Natural killer cell (primary cell): Measurements from ENCODE around the gene CNTNAP4. TPM values are rescaled to one million over a fixed set of nuclear protein-coding genes. Genes with fewer than 3 reads are reported as not detected.

ENCODE experiments used
- ATAC-seq, 3 donors: fragments of 150-1000 bp in 2 of 3; fragments of 200-7000 bp in 1 of 3; cut with Tn5 transposase; 1 replicate in 1 of 3; 2 replicates in 2 of 3; pipeline ENCODE4 v1.10.0; 2021; ENCODE audit warnings: mild to moderate bottlenecking in 2 of 3, moderate library complexity in 2 of 3
- DNase-seq, 2 donors: peaks; one replicate each; pipeline versions ENCODE4 v3.0.0 to v3.0.0-alpha.2; 2013 to 2021; ENCODE audit warnings: mixed read lengths in 1 of 2
- H3K27ac ChIP-seq: one replicate; pipeline ENCODE4 v1.5.1; 2013; ENCODE audit warnings: mild to moderate bottlenecking, low read length
- H3K27me3 ChIP-seq: one replicate; pipeline ENCODE4 v1.6.1; 2013; ENCODE audit warnings: low read length; ENCODE audit not compliant: control insufficient read depth, insufficient read depth
- H3K36me3 ChIP-seq: one replicate; pipeline ENCODE4 v1.6.1; 2013; ENCODE audit warnings: low read length; ENCODE audit not compliant: control insufficient read depth, insufficient read depth
- H3K4me1 ChIP-seq: one replicate; pipeline ENCODE4 v1.6.1; 2013; ENCODE audit warnings: low read length; ENCODE audit not compliant: control insufficient read depth, insufficient read depth
- H3K4me3 ChIP-seq: one replicate; pipeline ENCODE4 v1.5.1; 2013; ENCODE audit warnings: low read length
- H3K9me3 ChIP-seq: one replicate; pipeline ENCODE4 v1.6.1; 2013; ENCODE audit warnings: low read length; ENCODE audit not compliant: control insufficient read depth, insufficient read depth
- H3K27ac Mint-ChIP-seq, 2 donors: one replicate each; pipeline ENCODE4 v1.8.0; 2022; ENCODE audit warnings: mild to moderate bottlenecking in 2 of 2, mixed read lengths in 2 of 2, moderate library complexity in 1 of 2
- H3K27me3 Mint-ChIP-seq, 2 donors: one replicate each; pipeline ENCODE4 v1.8.0; 2022; ENCODE audit warnings: low read depth in 2 of 2, mixed read lengths in 2 of 2
- H3K36me3 Mint-ChIP-seq: one replicate; pipeline ENCODE4 v1.8.0; 2022; ENCODE audit warnings: mixed read lengths
- H3K4me1 Mint-ChIP-seq, 2 donors: one replicate each; pipeline ENCODE4 v1.8.0; 2022; ENCODE audit warnings: mixed read lengths in 2 of 2
- H3K4me3 Mint-ChIP-seq: one replicate; pipeline ENCODE4 v1.8.0; 2022; ENCODE audit warnings: mild to moderate bottlenecking, moderate library complexity, mixed read lengths
- H3K9me3 Mint-ChIP-seq, 2 donors: one replicate each; pipeline ENCODE4 v1.8.0; 2022; ENCODE audit warnings: mixed read lengths in 2 of 2
- WGBS: methylation state at CpG from one replicate; pipeline ENCODE4 v1.1.7; 2013; ENCODE audit warnings: missing lambda C conversion rate; ENCODE audit not compliant: insufficient coverage; 5-methylcytosine and 5-hydroxymethylcytosine counted together
- intact Hi-C: fragments of 100-400 bp; cut with micrococcal nuclease; formaldehyde crosslinking; loops from one replicate; pipeline ENCODE4 v1.14.2; 2022
- total RNA-seq, 4 donors: library from RNA; stranded (reverse); fragments of 120-200 nt in 1 of 4; gene quantifications; one replicate each; pipeline versions ENCODE4 v1.2.3 to v1.2.4, GENCODE V29; 2013 to 2022
- TF ChIP-seq, protein P1 (sequence below): fragments of 200-600 bp; IDR thresholded peaks from one replicate; pipeline ENCODE4 v1.8.0; 2022; ENCODE audit warnings: antibody characterized with exemption

CNTNAP4 gene
- total RNA-seq, 3 donors from 2014 or later (not counting 1 experiment from before 2014, with no cell fraction given), result not detected

DNA sequence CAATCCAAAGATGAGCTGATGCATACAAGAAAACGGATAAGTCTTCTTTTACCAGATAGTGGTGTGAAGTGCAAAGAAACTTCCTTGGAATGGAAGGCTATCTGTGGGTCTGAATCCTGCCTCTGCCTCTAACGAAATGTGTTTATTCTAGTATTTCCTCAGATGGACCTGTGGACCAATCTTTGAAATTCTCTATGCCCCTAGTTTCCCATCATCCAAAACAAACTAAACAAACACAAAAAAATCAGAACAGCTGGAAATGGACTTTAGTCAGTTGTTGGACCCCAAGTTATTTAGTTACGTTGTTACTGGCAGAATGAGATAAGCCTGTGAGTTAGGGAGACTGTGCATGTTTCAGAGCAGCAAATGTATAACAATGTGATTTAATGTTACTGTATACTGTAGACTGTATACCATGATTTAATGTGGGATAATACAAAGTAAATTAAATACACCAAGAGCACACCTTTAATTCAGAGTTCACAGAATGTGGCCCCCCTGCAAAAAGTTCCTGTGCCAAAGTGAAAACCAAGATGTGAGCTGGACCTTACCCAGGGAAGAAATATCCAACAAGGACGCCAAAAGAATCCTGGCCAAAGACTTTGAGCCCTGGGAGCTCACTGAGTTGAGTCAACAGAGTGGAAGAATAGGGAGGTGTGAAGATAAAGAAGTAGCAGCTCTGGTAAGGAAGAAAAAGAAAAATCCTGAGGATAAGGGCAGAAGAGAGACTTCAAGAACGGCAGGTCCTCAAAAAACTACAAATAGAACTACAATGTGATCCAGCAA is 255.2 kb downstream of the CNTNAP4 start:
- no peak overlapping the region for H3K4me3 Mint-ChIP-seq
- Histone ChIP-seq H3K4me1 (no peaks in the 10 kb centered on the region), H3K4me3 (no peak overlapping the region), H3K27me3 (no peaks in the 10 kb centered on the region), H3K27ac (no peak overlapping the region), H3K9me3 (no peaks in the 10 kb centered on the region), H3K36me3 (no peaks in the 10 kb centered on the region)
- DNase-seq (no peak), ATAC-seq (no peak)
- no peak overlapping the region for H3K27ac Mint-ChIP-seq
- H3K4me1 Mint-ChIP-seq, result no peaks in the 10 kb centered on the region
- TF ChIP-seq, protein P1, sequence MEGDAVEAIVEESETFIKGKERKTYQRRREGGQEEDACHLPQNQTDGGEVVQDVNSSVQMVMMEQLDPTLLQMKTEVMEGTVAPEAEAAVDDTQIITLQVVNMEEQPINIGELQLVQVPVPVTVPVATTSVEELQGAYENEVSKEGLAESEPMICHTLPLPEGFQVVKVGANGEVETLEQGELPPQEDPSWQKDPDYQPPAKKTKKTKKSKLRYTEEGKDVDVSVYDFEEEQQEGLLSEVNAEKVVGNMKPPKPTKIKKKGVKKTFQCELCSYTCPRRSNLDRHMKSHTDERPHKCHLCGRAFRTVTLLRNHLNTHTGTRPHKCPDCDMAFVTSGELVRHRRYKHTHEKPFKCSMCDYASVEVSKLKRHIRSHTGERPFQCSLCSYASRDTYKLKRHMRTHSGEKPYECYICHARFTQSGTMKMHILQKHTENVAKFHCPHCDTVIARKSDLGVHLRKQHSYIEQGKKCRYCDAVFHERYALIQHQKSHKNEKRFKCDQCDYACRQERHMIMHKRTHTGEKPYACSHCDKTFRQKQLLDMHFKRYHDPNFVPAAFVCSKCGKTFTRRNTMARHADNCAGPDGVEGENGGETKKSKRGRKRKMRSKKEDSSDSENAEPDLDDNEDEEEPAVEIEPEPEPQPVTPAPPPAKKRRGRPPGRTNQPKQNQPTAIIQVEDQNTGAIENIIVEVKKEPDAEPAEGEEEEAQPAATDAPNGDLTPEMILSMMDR, result no peak
- H3K9me3 Mint-ChIP-seq, result peaks cover 3% of the 10 kb centered on the region in 2 donors
- WGBS, result 82% methylated on average over 5 of the region's 5 CpGs
- no peaks in the 10 kb centered on the region for H3K36me3 Mint-ChIP-seq
- intact Hi-C loops, result no loop called here
- no peaks in the 10 kb centered on the region for H3K27me3 Mint-ChIP-seq

DNA sequence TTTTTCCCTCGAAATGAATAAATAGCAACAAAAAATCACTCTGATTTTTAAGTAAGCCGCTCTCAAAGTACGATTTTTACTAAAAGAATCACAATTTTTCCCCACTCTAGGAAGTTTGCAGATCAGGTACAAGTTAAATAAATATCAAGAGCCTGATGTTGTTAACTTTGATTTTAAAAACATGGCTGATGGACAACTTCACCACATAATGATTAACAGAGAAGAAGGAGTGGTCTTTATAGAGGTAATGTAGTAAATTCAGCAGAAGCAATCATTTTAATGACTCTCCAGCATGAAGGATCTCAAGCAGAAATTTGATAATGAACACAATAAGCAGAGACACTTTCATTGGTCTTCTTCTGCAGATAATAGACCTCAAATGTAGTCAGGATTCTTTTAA is 262.4 kb downstream of the CNTNAP4 start:
- TF ChIP-seq, protein P1, result no peak
- DNase-seq (no peak), ATAC-seq (no peak)
- Mint-ChIP-seq H3K36me3 (no peaks in the 10 kb centered on the region), H3K4me3 (no peak overlapping the region), H3K27me3 (no peaks in the 10 kb centered on the region), H3K27ac (no peak overlapping the region), H3K9me3 (peaks cover 0 to 2% of the 10 kb centered on the region in 2 donors), H3K4me1 (no peaks in the 10 kb centered on the region)
- H3K9me3 ChIP-seq, result no peaks in the 10 kb centered on the region
- no peaks in the 10 kb centered on the region for H3K36me3 ChIP-seq
- WGBS, result 74% methylated on average over 3 of the region's 3 CpGs
- intact Hi-C loops, result no loop called here
- no peak overlapping the region for H3K27ac ChIP-seq
- no peaks in the 10 kb centered on the region for H3K4me1 ChIP-seq
- no peak overlapping the region for H3K4me3 ChIP-seq
- H3K27me3 ChIP-seq, result no peaks in the 10 kb centered on the region

DNA sequence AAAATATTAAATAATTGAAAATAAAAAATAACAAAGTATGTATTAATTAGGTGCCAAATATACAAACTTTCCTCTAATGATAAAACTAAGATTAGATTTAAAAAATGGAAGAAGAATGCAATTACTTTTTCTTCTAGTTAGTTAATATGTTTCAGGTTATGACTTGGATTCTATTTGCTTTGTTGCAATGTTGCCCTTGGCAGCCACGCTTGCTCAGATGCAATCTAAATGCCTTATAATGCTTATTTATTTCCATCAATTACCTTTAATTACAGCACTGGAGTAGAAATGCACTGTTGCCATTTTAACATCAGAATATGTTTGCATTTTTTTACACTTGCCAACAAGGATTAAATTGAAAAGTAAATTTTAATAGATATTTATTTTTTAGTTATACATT is 263.9 kb downstream of the CNTNAP4 start:
- H3K27me3 Mint-ChIP-seq, result no peaks in the 10 kb centered on the region
- H3K9me3 Mint-ChIP-seq, result peaks cover 0 to 4% of the 10 kb centered on the region in 2 donors
- H3K4me3 Mint-ChIP-seq, result no peak overlapping the region
- Histone ChIP-seq H3K27me3 (no peaks in the 10 kb centered on the region), H3K36me3 (no peaks in the 10 kb centered on the region), H3K27ac (no peak overlapping the region), H3K4me1 (no peaks in the 10 kb centered on the region), H3K9me3 (no peaks in the 10 kb centered on the region), H3K4me3 (no peak overlapping the region)
- 89% methylated on average over 1 of the region's 1 CpG for WGBS
- TF ChIP-seq, protein P1, result no peak
- no peaks in the 10 kb centered on the region for H3K36me3 Mint-ChIP-seq
- no peak overlapping the region for H3K27ac Mint-ChIP-seq
- H3K4me1 Mint-ChIP-seq, result no peaks in the 10 kb centered on the region
- no peak for DNase-seq
- intact Hi-C loops, result no loop called here
- no peak for ATAC-seq

DNA sequence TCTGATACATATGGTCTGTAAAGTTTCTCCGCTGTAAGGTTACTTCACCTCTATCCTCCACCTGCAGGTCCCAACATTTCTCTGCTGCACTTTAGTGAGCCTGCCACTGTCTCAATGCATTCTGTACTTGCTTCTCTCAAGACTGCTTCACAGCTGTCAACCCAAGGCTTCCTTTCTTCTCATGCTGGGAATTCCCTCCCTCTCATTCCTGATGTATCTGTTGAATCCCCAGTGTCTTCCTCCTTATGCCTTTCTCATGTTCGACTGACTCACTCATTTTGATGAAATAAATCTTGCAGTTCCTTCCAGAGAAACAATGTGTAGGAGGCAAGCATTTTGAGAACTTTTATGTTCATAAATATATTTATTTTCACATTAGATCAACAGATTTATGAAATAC is 288.3 kb downstream of the CNTNAP4 start:
- peaks cover 6 to 9% of the 10 kb centered on the region in 2 donors for H3K9me3 Mint-ChIP-seq
- intact Hi-C loops, result no loop called here
- no peaks in the 10 kb centered on the region for H3K27me3 Mint-ChIP-seq
- no peak overlapping the region for H3K4me3 Mint-ChIP-seq
- no peaks in the 10 kb centered on the region for H3K4me1 Mint-ChIP-seq
- Histone ChIP-seq H3K27ac (no peak overlapping the region), H3K4me3 (no peak overlapping the region), H3K4me1 (no peaks in the 10 kb centered on the region), H3K36me3 (no peaks in the 10 kb centered on the region), H3K9me3 (no peaks in the 10 kb centered on the region), H3K27me3 (no peaks in the 10 kb centered on the region)
- H3K27ac Mint-ChIP-seq, result no peak overlapping the region
- TF ChIP-seq, protein P1, result no peak
- ATAC-seq (no peak), DNase-seq (no peak)
- H3K36me3 Mint-ChIP-seq, result no peaks in the 10 kb centered on the region
- 75% methylated on average over 2 of the region's 2 CpGs for WGBS
